ENCODE measurements around the gene S100A3. TPM values are rescaled to one million over a fixed set of nuclear protein-coding genes. Genes with fewer than 3 reads are reported as not detected.
A peak's percentile ranks its signal among the peaks of the same experiment; 100 is the strongest.

Gene S100A3
- total and polyA plus RNA-seq, 3 donors from 2014 or later: 0.67 TPM; not detected in 2

DNA sequence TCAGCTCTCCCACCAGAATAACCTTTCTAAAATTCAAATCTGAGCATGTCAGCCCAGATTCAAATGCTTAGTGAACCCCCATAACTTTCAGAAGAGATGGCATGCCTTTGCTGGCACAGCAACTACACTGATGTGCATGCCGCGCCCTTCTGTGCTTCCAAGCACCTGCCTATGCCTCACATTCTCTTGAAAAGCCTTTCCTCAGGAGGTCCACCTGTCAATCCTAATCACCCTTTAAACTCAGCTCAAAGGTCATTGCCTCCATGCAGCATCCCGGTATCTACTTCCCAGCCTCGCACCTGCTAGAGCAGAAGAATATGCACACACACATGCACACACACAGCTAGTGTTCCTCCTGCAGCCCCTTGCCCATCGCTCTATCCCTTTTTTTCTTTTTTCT is 21.8 kb upstream of the S100A3 start:
- Histone ChIP-seq H3K36me3 (ENCODE audit: low read depth, missing control alignments) (no peaks in the 10 kb centered on the region), H3K4me3 (no peak overlapping the region), H3K4me1 (peaks cover 19% of the 10 kb centered on the region), H3K27me3 (no peaks in the 10 kb centered on the region), H3K27ac (no peak overlapping the region), H3K9me3 (no peaks in the 10 kb centered on the region)
- 93 to 97% methylated on average over 5 of the region's 5 CpGs for WGBS, 2 donors
- DNase-seq: no peak
- intact Hi-C loops (cut with DNase I; ENCODE audit: low total_unique reads): loop anchor here (5.0 kb wide), 1 partner anchor 59 kb away; no protein-coding TSS in a partner anchor
- TF ChIP-seq, protein P1, sequence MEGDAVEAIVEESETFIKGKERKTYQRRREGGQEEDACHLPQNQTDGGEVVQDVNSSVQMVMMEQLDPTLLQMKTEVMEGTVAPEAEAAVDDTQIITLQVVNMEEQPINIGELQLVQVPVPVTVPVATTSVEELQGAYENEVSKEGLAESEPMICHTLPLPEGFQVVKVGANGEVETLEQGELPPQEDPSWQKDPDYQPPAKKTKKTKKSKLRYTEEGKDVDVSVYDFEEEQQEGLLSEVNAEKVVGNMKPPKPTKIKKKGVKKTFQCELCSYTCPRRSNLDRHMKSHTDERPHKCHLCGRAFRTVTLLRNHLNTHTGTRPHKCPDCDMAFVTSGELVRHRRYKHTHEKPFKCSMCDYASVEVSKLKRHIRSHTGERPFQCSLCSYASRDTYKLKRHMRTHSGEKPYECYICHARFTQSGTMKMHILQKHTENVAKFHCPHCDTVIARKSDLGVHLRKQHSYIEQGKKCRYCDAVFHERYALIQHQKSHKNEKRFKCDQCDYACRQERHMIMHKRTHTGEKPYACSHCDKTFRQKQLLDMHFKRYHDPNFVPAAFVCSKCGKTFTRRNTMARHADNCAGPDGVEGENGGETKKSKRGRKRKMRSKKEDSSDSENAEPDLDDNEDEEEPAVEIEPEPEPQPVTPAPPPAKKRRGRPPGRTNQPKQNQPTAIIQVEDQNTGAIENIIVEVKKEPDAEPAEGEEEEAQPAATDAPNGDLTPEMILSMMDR (IDR thresholded peaks at IDR 0.05): no peak
- no peak for TF ChIP-seq POLR2A (IDR thresholded peaks at IDR 0.05)

DNA sequence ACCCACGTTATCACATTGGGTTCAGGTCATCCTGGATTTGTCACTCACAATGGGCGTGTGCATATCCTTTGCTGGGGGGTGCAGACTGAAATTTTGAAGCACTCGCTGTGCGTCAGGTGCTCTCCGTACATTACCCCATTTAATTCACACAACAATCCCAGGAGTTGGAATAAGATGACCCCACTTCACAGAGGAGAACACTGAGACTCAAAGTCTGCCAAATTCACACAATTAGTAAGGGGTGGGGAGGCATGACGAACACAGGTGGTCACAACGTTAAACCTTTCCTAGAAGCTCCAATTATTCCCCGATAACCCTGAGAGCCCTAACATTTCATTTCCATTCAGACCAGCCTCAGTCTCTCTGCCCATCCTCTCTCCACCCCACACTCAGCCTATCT is 20.4 kb upstream of the S100A3 start:
- 81 to 85% methylated on average over 8 of the region's 8 CpGs for WGBS, 2 donors
- intact Hi-C loops (cut with DNase I; ENCODE audit: low total_unique reads): loop anchor here (5.0 kb wide), 1 partner anchor 37 kb away; no protein-coding TSS in a partner anchor
- H3K36me3 ChIP-seq (ENCODE audit: low read depth, missing control alignments): no peaks in the 10 kb centered on the region
- TF ChIP-seq, protein P1 (IDR thresholded peaks at IDR 0.05): no peak
- no peak for TF ChIP-seq POLR2A (IDR thresholded peaks at IDR 0.05)
- H3K27ac ChIP-seq: no peak overlapping the region
- no peak overlapping the region for H3K4me3 ChIP-seq
- H3K27me3 ChIP-seq: no peaks in the 10 kb centered on the region
- no peaks in the 10 kb centered on the region for H3K9me3 ChIP-seq
- no peak for DNase-seq
- H3K4me1 ChIP-seq: peaks cover 26% of the 10 kb centered on the region

DNA sequence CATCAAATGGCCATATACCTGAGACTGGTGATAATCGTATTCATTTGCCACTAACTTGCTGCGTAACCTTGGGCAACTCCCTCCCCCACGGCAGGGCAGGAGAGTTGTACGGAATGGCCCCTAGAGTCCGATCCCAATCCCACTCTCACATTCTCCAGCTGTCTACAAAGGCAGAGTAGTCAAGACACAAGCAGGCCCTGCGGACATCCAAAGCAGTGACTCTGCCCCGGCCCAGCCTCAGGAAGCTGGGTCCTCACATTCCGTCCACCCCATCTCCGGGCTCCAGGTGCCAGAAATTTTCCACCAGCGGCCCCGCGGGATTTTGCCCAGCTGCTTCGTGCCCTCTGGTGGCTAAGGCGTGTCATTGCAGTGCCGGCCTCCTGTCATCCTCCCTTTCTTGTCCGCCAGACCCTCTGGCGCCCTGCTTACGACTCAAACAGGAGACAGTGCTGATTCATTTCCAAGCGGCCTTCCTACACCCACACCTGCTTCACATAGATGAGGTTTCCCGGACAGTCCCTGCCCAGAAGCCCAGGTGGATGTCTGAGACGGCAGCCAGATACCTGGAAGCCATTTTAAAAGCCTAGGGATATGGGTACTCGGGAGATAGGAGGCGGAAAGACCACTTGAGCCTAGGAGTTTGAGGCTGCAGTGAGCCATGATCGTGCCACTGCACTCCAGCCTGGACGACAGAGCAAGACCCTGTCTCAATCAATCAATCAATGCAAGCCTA is 19.5 kb upstream of the S100A3 start:
- Histone ChIP-seq H3K27me3 (no peaks in the 10 kb centered on the region), H3K9me3 (no peaks in the 10 kb centered on the region), H3K36me3 (ENCODE audit: low read depth, missing control alignments) (no peaks in the 10 kb centered on the region), H3K27ac (peak overlapping the region in 1 of 2 donors; percentile 8), H3K4me3 (peak overlapping the region in 1 of 2 donors; percentile 25), H3K4me1 (peaks cover 26% of the 10 kb centered on the region)
- intact Hi-C loops (cut with DNase I; ENCODE audit: low total_unique reads): loop anchor here (5.0 kb wide), 1 partner anchor 36 kb away; no protein-coding TSS in a partner anchor
- 11 to 13% methylated on average over 15 to 25 of the region's 25 CpGs for WGBS, 2 donors
- DNase-seq: peak; percentile 93
- TF ChIP-seq POLR2A (IDR thresholded peaks at IDR 0.05): no peak
- TF ChIP-seq, protein P1 (IDR thresholded peaks at IDR 0.05): peak; percentile 97 to 98 (median 97)

DNA sequence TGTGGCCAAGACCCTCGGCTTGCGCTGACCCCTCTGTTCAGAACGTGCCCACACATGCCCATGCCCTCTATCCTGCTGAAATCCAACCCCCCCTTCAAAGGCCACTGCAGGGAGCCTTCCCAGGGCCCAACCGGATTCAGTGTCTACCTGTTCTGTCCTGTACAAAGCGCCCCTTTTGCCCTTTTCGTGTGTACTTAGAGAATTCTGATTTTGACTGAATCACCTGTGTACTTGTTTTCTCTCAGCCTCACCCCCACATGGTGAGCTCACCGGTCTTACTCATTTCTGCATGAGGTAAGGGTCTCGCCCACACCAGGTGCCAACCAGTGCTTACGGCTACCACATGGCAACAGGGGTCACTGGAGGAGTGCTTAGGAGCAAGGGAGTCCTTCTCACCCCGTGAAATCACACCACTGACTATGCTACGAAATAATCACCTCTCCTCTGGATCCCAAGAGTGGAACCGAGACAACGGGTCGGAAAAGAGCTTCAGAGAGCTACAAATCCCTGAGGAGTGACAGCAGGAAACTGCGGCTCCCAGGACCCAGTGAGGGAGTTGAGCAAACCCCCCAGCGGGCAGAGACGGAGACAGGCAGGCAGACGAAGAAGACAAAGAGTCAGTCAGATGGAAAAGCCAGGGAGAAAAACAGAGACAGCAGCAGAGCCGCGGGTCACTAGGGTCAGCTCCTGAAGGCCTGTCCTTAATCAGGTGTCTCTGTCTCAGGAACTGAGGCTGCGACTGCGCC is 18.7 kb upstream of the S100A3 start:
- H3K4me1 ChIP-seq: peaks cover 26% of the 10 kb centered on the region
- no peaks in the 10 kb centered on the region for H3K27me3 ChIP-seq
- no peak for TF ChIP-seq POLR2A (IDR thresholded peaks at IDR 0.05)
- TF ChIP-seq, protein P1 (IDR thresholded peaks at IDR 0.05): no peak
- H3K27ac ChIP-seq: peak overlapping the region in 1 of 2 donors; percentile 8
- 64 to 69% methylated on average over 22 of the region's 22 CpGs for WGBS, 2 donors
- H3K36me3 ChIP-seq (ENCODE audit: low read depth, missing control alignments): no peaks in the 10 kb centered on the region
- H3K4me3 ChIP-seq: peak overlapping the region in 1 of 2 donors; percentile 25
- no peaks in the 10 kb centered on the region for H3K9me3 ChIP-seq
- intact Hi-C loops (cut with DNase I; ENCODE audit: low total_unique reads): loop anchor here (5.0 kb wide), 1 partner anchor 35 kb away; no protein-coding TSS in a partner anchor
- no peak for DNase-seq
